G401.6 (cell line): ENCODE measurements around the gene GAL3ST2.

Source experiments
- FAIRE-seq: peaks from 2 replicates; lab custom pipeline; 2012; peaks lifted over from hg19 to GRCh38; lab: Jason Lieb, UNC

GAL3ST2 gene

GRCh38 chr2:241846406-241846805 is 69.8 kb downstream of the GAL3ST2 start:
- FAIRE-seq: no peak

- FAIRE-seq: no peak
These were observed 72.4 kb downstream of the GAL3ST2 start for GRCh38 chr2:241848761-241849615.

- FAIRE-seq: no peak
These were observed 73.3 kb downstream of the GAL3ST2 start for GRCh38 chr2:241849616-241850543.

- no peak for FAIRE-seq
These were observed 74.1 kb downstream of the GAL3ST2 start for GRCh38 chr2:241850544-241851324.

- FAIRE-seq: no peak
These were observed 74.9 kb downstream of the GAL3ST2 start for GRCh38 chr2:241851325-241852115.

- no peak for FAIRE-seq
These were observed 75.7 kb downstream of the GAL3ST2 start for GRCh38 chr2:241852116-241852980.

- FAIRE-seq: no peak
These were observed 76.5 kb downstream of the GAL3ST2 start for GRCh38 chr2:241852981-241853631.
